GM19452 (cell line): Measurements from ENCODE around the gene DTX1.

Source experiments
- ATAC-seq: cut with Tn5 transposase; IDR thresholded peaks from one replicate; pipeline ENCODE4 v1.9.1; 2021; ENCODE audit not compliant: unreplicated experiment

DTX1 gene

GRCh38 chr12:113056631-113057488 is at the start of gene DTX1:
Gene DTX1, plus strand, starts transcription at chr12:113056730. Its CDS starts 1,463 bp downstream, at chr12:113058193.
- ATAC-seq: no peak

- no peak for ATAC-seq
These were observed 49.4 kb upstream of the DTX1 start for GRCh38 chr12:113007166-113007565.

GRCh38 chr12:113010701-113011100 is 45.8 kb upstream of the DTX1 start:
- ATAC-seq: no peak

GRCh38 chr12:113014565-113014964 is 42.0 kb upstream of the DTX1 start:
- ATAC-seq: no peak

- ATAC-seq: no peak
These were observed 39.7 kb upstream of the DTX1 start for GRCh38 chr12:113016796-113017195.

GRCh38 chr12:113019025-113019424 is 37.5 kb upstream of the DTX1 start:
- no peak for ATAC-seq

- ATAC-seq: no peak
These were observed 35.0 kb upstream of the DTX1 start for GRCh38 chr12:113021500-113021899.

GRCh38 chr12:113022563-113023297 is 33.8 kb upstream of the DTX1 start:
- ATAC-seq: no peak

GRCh38 chr12:113027726-113028125 is 28.8 kb upstream of the DTX1 start:
- ATAC-seq: no peak

GRCh38 chr12:113030875-113031525 is 25.5 kb upstream of the DTX1 start:
- no peak for ATAC-seq

- ATAC-seq: no peak
These were observed 16.6 kb upstream of the DTX1 start for GRCh38 chr12:113039911-113040445.

- ATAC-seq: no peak
These were observed 15.8 kb upstream of the DTX1 start for GRCh38 chr12:113040722-113041171.

- ATAC-seq: no peak
These were observed 15.0 kb upstream of the DTX1 start for GRCh38 chr12:113041560-113041959.

- ATAC-seq: no peak
These were observed 13.3 kb upstream of the DTX1 start for GRCh38 chr12:113043240-113043639.

GRCh38 chr12:113044516-113044915 is 12.0 kb upstream of the DTX1 start:
- no peak for ATAC-seq

GRCh38 chr12:113048716-113049127 is 7.8 kb upstream of the DTX1 start:
- peak; percentile 54 for ATAC-seq

- ATAC-seq: no peak
These were observed 6.4 kb upstream of the DTX1 start for GRCh38 chr12:113049976-113050742.

- no peak for ATAC-seq
These were observed 5.7 kb upstream of the DTX1 start for GRCh38 chr12:113050795-113051194.

- no peak for ATAC-seq
These were observed 4.8 kb upstream of the DTX1 start for GRCh38 chr12:113051759-113052158.

- ATAC-seq: no peak
These were observed 4.2 kb upstream of the DTX1 start for GRCh38 chr12:113052326-113052725.
